Measurements from ENCODE around the gene REG4. TPM values are rescaled to one million over a fixed set of nuclear protein-coding genes. Genes with fewer than 3 reads are reported as not detected.

The REG4 gene
- total RNA-seq, 3 donors from 2014 or later, result 1.6 to 36.1 (median 9.3) TPM

DNA sequence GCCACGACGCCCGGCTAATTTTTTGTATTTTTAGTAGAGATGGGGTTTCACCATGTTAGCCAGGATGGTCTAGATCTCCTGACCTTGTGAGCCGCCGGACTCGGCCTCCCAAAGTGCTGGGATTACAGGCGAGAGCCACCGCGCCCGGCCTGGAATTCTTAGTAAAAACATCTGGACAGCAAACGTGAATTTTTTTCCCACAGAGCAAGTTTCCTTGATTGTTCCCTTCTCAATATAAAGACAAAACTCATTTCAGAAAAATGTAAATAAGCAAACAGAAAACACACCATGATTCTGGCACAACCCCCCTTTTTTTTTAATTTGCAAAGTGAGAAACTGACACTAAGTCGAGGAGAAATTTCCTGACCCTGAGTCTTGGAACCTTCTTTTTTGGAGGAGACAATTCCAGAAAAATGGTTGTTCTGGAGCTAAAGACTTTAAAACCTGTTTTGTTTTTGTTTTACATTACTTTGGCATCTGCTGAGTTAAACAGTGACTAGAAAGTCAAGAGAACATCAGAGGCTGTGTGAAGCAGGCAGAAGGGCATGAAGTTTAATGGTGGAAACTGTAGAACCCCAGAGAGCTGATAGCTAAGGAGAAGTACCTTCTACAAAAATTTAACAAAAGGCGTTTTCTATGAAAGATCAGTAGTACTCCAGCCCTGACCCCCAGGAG lies 32.2 kb downstream of the REG4 start:
- TF ChIP-seq, protein P1, sequence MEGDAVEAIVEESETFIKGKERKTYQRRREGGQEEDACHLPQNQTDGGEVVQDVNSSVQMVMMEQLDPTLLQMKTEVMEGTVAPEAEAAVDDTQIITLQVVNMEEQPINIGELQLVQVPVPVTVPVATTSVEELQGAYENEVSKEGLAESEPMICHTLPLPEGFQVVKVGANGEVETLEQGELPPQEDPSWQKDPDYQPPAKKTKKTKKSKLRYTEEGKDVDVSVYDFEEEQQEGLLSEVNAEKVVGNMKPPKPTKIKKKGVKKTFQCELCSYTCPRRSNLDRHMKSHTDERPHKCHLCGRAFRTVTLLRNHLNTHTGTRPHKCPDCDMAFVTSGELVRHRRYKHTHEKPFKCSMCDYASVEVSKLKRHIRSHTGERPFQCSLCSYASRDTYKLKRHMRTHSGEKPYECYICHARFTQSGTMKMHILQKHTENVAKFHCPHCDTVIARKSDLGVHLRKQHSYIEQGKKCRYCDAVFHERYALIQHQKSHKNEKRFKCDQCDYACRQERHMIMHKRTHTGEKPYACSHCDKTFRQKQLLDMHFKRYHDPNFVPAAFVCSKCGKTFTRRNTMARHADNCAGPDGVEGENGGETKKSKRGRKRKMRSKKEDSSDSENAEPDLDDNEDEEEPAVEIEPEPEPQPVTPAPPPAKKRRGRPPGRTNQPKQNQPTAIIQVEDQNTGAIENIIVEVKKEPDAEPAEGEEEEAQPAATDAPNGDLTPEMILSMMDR (IDR thresholded peaks at IDR 0.05), result no peak
- no peaks in the 10 kb centered on the region for H3K36me3 ChIP-seq (ENCODE audit: low read depth)
- peaks cover 35% of the 10 kb centered on the region for H3K4me1 ChIP-seq (ENCODE audit: low read depth)
- no peak overlapping the region for H3K4me3 ChIP-seq
- DNase-seq, result peak in 1 of 3 donors; percentile 46
- peak; percentile 36 for ATAC-seq
- intact Hi-C loops (cut with DNase I, micrococcal nuclease), result no loop called here
- H3K9me3 ChIP-seq, result no peaks in the 10 kb centered on the region

DNA sequence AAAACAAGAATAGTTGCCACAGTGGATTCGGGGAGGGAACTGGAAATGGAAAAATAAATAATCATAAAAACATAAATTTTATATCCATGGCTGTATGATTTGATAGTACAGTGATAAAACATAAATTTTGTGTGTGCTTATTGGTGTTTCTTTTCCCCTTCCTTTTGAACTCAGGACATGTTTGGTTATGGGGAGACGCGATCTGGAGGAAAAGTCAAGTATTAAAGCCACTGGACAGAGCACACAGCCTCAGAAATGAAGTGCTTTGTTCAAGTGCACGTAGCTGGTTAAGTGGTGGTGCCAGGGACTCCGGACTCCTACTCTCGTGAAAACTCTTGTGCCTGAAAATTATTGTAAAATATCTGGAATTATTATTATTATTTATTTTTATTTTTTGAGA lies 32.9 kb downstream of the REG4 start:
- DNase-seq, result no peak
- peak; percentile 33 for ATAC-seq
- Histone ChIP-seq H3K4me1 (ENCODE audit: low read depth) (peaks cover 40% of the 10 kb centered on the region), H3K9me3 (no peaks in the 10 kb centered on the region), H3K36me3 (ENCODE audit: low read depth) (no peaks in the 10 kb centered on the region), H3K4me3 (no peak overlapping the region)
- TF ChIP-seq, protein P1 (IDR thresholded peaks at IDR 0.05), result no peak
- intact Hi-C loops (cut with DNase I, micrococcal nuclease), result no loop called here

DNA sequence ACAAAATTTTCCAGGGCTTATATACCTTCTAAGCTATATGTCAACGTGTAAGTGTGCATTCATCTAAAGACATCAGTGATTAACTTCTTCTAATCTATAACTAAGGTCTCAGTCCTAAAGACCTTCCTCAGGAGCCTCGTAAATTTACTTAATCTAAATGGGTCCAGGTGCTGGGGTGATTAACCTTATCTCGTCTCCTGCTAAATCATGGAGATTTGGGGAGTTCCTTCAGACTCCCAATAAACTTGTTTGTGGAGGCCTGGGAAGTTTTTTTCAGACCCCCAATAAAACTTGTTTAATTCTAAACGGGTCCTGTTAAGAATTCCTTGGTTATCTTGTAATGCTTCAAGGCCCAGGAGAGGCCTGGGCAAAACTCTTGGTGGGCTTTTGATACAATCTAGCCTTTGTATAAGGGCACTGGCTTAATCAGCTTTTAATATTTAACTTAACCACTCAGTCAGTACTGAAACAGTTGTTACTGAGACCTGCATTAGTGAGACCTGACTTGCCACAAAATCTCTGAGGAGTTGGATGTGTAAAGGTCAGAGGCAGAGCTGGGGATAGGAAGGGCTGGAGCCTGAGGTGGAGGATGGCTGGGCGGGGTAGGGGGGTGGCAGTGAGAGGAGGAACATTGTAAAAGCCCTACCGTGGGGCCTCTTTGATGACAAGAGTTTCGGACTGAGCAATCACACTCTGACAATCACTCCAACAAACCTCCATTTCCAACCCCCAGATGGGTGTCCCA lies 36.3 kb downstream of the REG4 start:
- Histone ChIP-seq H3K9me3 (no peaks in the 10 kb centered on the region), H3K4me1 (ENCODE audit: low read depth) (peaks cover 58% of the 10 kb centered on the region), H3K36me3 (ENCODE audit: low read depth) (no peaks in the 10 kb centered on the region), H3K4me3 (no peak overlapping the region)
- TF ChIP-seq, protein P1 (IDR thresholded peaks at IDR 0.05), result no peak
- ATAC-seq (peak; percentile 60), DNase-seq (peak; percentile 63 to 68 (median 67))
- intact Hi-C loops (cut with DNase I, micrococcal nuclease), result no loop called here

DNA sequence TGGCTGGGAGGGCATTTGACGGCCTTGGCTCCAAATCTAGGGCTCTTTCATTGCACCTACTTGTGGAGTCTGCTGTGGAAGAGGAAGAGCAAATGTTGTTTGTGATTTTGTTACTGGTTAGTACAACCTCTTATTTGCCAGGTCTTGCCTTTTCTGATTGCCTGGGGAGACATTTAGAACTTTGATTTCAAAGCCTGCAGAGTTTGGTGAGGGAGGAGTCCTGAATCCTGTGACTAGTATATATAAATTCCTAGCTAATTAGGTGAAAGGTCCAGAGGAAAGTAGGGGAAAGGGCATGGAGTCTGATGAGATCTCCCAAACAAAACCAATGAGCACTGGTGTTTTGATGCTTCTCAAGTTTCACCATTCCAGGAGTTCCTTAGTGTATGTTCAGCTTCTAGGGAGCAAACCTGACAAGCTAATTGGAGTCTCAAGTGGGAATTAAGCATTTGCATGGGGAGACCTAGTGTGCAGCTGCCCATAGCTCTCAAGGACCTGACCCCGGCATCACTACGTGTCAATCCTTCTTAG lies 37.5 kb downstream of the REG4 start:
- ATAC-seq (peak; percentile 40), DNase-seq (no peak)
- Histone ChIP-seq H3K4me1 (ENCODE audit: low read depth) (peaks cover 52% of the 10 kb centered on the region), H3K9me3 (no peaks in the 10 kb centered on the region), H3K4me3 (no peak overlapping the region), H3K36me3 (ENCODE audit: low read depth) (no peaks in the 10 kb centered on the region)
- TF ChIP-seq, protein P1 (IDR thresholded peaks at IDR 0.05), result no peak
- intact Hi-C loops (cut with DNase I, micrococcal nuclease), result no loop called here

- Histone ChIP-seq H3K36me3 (ENCODE audit: low read depth) (no peaks in the 10 kb centered on the region), H3K4me1 (ENCODE audit: low read depth) (peaks cover 48% of the 10 kb centered on the region), H3K9me3 (no peaks in the 10 kb centered on the region), H3K4me3 (no peak overlapping the region)
- TF ChIP-seq, protein P1 (IDR thresholded peaks at IDR 0.05), result no peak
- ATAC-seq, result no peak
- intact Hi-C loops (cut with DNase I, micrococcal nuclease), result no loop called here
- DNase-seq, result no peak
These were observed 39.0 kb downstream of the REG4 start for GRCh38 chr1:119772298-119772697.

All from mucosa of descending colon (tissue), 3 donors.